Mammary epithelial cell (primary cell): ENCODE data around the gene SPDYE17.
"Not testable (repeated sequence)": the region's sequence is repeated elsewhere in the genome, so short reads cannot be mapped to it uniquely, and the experiment has no call there.

ENCODE experiments used
- EZH2 ChIP-seq: IDR thresholded peaks from 2 replicates; pipeline ENCODE4 v1.6.1; 2012; ENCODE audit warnings: low read length, inconsistent platforms, borderline replicate concordance
- TF ChIP-seq, protein P1 (sequence below), 2 donors: IDR thresholded peaks in 1 of 2; conservative IDR thresholded peaks in 1 of 2; 2 replicates each; pipeline ENCODE4 v1.5.1; 2011 to 2012; ENCODE audit warnings: inconsistent platforms in 2 of 2, low read length in 2 of 2, mild to moderate bottlenecking in 2 of 2, control low read depth in 1 of 2, low read depth in 1 of 2; ENCODE audit not compliant: insufficient read depth in 1 of 2; ENCODE audit errors: extremely low read depth in 1 of 2

- TF ChIP-seq, protein P1, sequence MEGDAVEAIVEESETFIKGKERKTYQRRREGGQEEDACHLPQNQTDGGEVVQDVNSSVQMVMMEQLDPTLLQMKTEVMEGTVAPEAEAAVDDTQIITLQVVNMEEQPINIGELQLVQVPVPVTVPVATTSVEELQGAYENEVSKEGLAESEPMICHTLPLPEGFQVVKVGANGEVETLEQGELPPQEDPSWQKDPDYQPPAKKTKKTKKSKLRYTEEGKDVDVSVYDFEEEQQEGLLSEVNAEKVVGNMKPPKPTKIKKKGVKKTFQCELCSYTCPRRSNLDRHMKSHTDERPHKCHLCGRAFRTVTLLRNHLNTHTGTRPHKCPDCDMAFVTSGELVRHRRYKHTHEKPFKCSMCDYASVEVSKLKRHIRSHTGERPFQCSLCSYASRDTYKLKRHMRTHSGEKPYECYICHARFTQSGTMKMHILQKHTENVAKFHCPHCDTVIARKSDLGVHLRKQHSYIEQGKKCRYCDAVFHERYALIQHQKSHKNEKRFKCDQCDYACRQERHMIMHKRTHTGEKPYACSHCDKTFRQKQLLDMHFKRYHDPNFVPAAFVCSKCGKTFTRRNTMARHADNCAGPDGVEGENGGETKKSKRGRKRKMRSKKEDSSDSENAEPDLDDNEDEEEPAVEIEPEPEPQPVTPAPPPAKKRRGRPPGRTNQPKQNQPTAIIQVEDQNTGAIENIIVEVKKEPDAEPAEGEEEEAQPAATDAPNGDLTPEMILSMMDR (conservative IDR thresholded peaks at IDR 0.05 in 1 of 2, IDR thresholded peaks at IDR 0.05 in 1 of 2; ENCODE audit: extremely low read depth in 1 of 2, insufficient read depth in 1 of 2, low read depth in 1 of 2, low read length in 2 of 2): not testable (repeated sequence)
- TF ChIP-seq EZH2: not testable (repeated sequence)
Measured at GRCh38 chr7:76982501-76982900, 49.7 kb downstream of the SPDYE17 start.
